ENCODE results near the gene AHCYL1.
A peak's percentile ranks its signal among the peaks of the same experiment; 100 is the strongest.

DNA sequence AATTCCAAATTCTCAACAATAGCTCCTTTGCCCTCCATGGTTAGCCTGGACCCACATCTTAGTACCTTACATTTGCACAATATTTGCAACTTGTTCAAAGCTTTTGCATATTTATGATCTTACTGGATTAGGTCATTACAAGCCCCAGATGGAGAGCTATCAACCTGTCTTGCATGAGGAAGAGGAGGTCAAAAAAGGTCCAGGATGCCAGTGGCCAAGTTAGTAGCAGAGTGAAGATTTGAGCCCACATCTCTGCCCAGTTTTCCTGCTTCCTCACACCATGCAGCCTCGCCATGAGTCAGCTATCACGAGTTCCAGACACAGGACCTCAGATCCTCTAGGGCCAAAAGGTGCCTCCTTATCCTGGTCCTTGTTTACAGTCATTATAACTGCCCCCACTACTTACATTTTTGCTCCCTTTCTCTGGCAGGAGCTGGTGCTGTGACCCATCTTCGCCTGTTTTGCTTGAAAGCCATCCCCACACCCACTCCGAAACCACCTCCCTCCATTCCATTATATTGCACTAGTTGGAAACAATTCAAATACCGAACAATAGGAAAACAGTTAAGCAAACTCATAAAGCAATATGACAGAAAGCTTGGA is 5.0 kb upstream of the AHCYL1 start:
- TF ChIP-seq CEBPB (IDR thresholded peaks at IDR 0.05) = peak in 1 of 2 experiments; percentile 63; a peak in 1 of 4 replicates
- TF ChIP-seq, protein P1, sequence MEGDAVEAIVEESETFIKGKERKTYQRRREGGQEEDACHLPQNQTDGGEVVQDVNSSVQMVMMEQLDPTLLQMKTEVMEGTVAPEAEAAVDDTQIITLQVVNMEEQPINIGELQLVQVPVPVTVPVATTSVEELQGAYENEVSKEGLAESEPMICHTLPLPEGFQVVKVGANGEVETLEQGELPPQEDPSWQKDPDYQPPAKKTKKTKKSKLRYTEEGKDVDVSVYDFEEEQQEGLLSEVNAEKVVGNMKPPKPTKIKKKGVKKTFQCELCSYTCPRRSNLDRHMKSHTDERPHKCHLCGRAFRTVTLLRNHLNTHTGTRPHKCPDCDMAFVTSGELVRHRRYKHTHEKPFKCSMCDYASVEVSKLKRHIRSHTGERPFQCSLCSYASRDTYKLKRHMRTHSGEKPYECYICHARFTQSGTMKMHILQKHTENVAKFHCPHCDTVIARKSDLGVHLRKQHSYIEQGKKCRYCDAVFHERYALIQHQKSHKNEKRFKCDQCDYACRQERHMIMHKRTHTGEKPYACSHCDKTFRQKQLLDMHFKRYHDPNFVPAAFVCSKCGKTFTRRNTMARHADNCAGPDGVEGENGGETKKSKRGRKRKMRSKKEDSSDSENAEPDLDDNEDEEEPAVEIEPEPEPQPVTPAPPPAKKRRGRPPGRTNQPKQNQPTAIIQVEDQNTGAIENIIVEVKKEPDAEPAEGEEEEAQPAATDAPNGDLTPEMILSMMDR (IDR thresholded peaks at IDR 0.05) = no peak
- TF ChIP-seq, protein P2, sequence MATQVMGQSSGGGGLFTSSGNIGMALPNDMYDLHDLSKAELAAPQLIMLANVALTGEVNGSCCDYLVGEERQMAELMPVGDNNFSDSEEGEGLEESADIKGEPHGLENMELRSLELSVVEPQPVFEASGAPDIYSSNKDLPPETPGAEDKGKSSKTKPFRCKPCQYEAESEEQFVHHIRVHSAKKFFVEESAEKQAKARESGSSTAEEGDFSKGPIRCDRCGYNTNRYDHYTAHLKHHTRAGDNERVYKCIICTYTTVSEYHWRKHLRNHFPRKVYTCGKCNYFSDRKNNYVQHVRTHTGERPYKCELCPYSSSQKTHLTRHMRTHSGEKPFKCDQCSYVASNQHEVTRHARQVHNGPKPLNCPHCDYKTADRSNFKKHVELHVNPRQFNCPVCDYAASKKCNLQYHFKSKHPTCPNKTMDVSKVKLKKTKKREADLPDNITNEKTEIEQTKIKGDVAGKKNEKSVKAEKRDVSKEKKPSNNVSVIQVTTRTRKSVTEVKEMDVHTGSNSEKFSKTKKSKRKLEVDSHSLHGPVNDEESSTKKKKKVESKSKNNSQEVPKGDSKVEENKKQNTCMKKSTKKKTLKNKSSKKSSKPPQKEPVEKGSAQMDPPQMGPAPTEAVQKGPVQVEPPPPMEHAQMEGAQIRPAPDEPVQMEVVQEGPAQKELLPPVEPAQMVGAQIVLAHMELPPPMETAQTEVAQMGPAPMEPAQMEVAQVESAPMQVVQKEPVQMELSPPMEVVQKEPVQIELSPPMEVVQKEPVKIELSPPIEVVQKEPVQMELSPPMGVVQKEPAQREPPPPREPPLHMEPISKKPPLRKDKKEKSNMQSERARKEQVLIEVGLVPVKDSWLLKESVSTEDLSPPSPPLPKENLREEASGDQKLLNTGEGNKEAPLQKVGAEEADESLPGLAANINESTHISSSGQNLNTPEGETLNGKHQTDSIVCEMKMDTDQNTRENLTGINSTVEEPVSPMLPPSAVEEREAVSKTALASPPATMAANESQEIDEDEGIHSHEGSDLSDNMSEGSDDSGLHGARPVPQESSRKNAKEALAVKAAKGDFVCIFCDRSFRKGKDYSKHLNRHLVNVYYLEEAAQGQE (IDR thresholded peaks at IDR 0.05) = no peak
- no peak for TF ChIP-seq CHD4 (IDR thresholded peaks at IDR 0.05; ENCODE audit: borderline replicate concordance)
- no peak for TF ChIP-seq CBX8 (IDR thresholded peaks at IDR 0.05)
- TF ChIP-seq POLR2A (IDR thresholded peaks at IDR 0.05; ENCODE audit: low read length) = no peak
- TF ChIP-seq, protein P3, sequence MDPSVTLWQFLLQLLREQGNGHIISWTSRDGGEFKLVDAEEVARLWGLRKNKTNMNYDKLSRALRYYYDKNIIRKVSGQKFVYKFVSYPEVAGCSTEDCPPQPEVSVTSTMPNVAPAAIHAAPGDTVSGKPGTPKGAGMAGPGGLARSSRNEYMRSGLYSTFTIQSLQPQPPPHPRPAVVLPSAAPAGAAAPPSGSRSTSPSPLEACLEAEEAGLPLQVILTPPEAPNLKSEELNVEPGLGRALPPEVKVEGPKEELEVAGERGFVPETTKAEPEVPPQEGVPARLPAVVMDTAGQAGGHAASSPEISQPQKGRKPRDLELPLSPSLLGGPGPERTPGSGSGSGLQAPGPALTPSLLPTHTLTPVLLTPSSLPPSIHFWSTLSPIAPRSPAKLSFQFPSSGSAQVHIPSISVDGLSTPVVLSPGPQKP (IDR thresholded peaks at IDR 0.05; ENCODE audit: low read depth, low read length) = no peak
- TF ChIP-seq, protein P4, sequence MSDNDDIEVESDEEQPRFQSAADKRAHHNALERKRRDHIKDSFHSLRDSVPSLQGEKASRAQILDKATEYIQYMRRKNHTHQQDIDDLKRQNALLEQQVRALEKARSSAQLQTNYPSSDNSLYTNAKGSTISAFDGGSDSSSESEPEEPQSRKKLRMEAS (IDR thresholded peaks at IDR 0.05) = peak; percentile 81
- TF ChIP-seq RFX5 (IDR thresholded peaks at IDR 0.05) = no peak
- TF ChIP-seq NR3C1 (IDR thresholded peaks at IDR 0.05) = no peak
- TF ChIP-seq ESRRA (IDR thresholded peaks at IDR 0.05; ENCODE audit: borderline replicate concordance, low read length) = no peak
